ENCODE data around the gene AQP9. TPM values are rescaled to one million over a fixed set of nuclear protein-coding genes. Genes with fewer than 3 reads are reported as not detected.
"Not testable (repeated sequence)": the region's sequence is repeated elsewhere in the genome, so short reads cannot be mapped to it uniquely, and the experiment has no call there.

Gene AQP9
- total RNA-seq, 1 experiment from 2014 or later = not detected

DNA sequence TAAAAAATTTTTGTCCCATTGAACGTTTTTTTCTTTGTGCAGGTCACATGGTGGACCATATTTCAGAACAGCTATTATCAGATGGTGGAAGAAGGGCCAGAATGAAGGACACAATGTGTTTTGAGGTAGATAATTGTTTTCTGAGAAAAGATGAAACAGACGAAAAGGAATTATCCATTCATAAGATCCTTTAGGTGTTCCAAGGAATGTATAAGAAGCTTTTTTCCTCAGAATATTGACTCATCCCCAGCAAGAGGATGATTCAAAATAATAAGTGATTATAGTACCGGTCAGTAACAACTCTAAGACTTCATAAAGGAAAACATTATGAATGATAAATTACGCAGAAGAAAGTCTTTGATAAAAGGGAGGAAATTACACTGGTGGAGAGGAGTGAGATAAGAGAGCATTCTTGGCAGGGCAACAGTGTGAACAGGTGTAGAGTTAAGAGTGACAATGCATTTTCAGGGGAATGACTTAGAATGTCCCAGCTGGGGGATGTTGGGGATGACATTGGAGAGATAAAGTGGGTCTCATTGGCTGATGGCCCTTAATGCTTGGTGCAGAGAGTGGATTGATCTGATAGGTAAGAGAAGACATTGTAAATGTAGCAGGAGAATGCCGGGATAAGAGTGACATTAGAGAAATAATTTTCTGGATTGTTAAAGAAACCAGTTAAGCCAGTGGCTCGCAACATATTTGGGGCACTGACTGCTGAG is 27.0 kb upstream of the AQP9 start:
- Histone ChIP-seq H3K4me1 (ENCODE audit: control insufficient read depth, insufficient read depth, low read length) (no peaks in the 10 kb centered on the region), H3K27me3 (ENCODE audit: control insufficient read depth, insufficient read depth, low read length) (no peaks in the 10 kb centered on the region), H3K36me3 (ENCODE audit: control insufficient read depth, insufficient read depth, low read length) (no peaks in the 10 kb centered on the region), H3K27ac (ENCODE audit: low read length) (no peak overlapping the region), H3K4me3 (ENCODE audit: low read depth in 2 of 2, low read length in 2 of 2) (no peak overlapping the region), H3K9me3 (ENCODE audit: control insufficient read depth, insufficient read depth, low read depth, low read length) (no peaks in the 10 kb centered on the region)
- TF ChIP-seq TCF7L2 (IDR thresholded peaks at IDR 0.05; ENCODE audit: low read depth, low read length) = no peak
- TF ChIP-seq, protein P1, sequence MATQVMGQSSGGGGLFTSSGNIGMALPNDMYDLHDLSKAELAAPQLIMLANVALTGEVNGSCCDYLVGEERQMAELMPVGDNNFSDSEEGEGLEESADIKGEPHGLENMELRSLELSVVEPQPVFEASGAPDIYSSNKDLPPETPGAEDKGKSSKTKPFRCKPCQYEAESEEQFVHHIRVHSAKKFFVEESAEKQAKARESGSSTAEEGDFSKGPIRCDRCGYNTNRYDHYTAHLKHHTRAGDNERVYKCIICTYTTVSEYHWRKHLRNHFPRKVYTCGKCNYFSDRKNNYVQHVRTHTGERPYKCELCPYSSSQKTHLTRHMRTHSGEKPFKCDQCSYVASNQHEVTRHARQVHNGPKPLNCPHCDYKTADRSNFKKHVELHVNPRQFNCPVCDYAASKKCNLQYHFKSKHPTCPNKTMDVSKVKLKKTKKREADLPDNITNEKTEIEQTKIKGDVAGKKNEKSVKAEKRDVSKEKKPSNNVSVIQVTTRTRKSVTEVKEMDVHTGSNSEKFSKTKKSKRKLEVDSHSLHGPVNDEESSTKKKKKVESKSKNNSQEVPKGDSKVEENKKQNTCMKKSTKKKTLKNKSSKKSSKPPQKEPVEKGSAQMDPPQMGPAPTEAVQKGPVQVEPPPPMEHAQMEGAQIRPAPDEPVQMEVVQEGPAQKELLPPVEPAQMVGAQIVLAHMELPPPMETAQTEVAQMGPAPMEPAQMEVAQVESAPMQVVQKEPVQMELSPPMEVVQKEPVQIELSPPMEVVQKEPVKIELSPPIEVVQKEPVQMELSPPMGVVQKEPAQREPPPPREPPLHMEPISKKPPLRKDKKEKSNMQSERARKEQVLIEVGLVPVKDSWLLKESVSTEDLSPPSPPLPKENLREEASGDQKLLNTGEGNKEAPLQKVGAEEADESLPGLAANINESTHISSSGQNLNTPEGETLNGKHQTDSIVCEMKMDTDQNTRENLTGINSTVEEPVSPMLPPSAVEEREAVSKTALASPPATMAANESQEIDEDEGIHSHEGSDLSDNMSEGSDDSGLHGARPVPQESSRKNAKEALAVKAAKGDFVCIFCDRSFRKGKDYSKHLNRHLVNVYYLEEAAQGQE (IDR thresholded peaks at IDR 0.05; ENCODE audit: insufficient read depth in 1 of 2, low read depth in 2 of 2, low read length in 1 of 2) = no peak
- TF ChIP-seq, protein P2, sequence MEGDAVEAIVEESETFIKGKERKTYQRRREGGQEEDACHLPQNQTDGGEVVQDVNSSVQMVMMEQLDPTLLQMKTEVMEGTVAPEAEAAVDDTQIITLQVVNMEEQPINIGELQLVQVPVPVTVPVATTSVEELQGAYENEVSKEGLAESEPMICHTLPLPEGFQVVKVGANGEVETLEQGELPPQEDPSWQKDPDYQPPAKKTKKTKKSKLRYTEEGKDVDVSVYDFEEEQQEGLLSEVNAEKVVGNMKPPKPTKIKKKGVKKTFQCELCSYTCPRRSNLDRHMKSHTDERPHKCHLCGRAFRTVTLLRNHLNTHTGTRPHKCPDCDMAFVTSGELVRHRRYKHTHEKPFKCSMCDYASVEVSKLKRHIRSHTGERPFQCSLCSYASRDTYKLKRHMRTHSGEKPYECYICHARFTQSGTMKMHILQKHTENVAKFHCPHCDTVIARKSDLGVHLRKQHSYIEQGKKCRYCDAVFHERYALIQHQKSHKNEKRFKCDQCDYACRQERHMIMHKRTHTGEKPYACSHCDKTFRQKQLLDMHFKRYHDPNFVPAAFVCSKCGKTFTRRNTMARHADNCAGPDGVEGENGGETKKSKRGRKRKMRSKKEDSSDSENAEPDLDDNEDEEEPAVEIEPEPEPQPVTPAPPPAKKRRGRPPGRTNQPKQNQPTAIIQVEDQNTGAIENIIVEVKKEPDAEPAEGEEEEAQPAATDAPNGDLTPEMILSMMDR (IDR thresholded peaks at IDR 0.05) = no peak
- no peak for TF ChIP-seq SIN3A (IDR thresholded peaks at IDR 0.05; ENCODE audit: borderline replicate concordance, insufficient read depth, low read depth, low read length)
- no peak for TF ChIP-seq POLR2AphosphoS5 (IDR thresholded peaks at IDR 0.05; ENCODE audit: low read depth, low read length)
- in situ Hi-C loops (cut with HindIII; ENCODE audit: low pct_unique_long_range_greater_than_20kb, low sequenced_read_pairs) = no loop called here
- POLR2A ChIA-PET = no interaction called here
- CTCF ChIA-PET = no interaction called here
- intact Hi-C loops (cut with micrococcal nuclease; ENCODE audit: unreplicated experiment) = no loop called here
- DNase-seq (ENCODE audit: low read depth, low spot score) = no peak
- no TSS peak for BruUV-seq (replicated peaks)
- ATAC-seq = no peak

DNA sequence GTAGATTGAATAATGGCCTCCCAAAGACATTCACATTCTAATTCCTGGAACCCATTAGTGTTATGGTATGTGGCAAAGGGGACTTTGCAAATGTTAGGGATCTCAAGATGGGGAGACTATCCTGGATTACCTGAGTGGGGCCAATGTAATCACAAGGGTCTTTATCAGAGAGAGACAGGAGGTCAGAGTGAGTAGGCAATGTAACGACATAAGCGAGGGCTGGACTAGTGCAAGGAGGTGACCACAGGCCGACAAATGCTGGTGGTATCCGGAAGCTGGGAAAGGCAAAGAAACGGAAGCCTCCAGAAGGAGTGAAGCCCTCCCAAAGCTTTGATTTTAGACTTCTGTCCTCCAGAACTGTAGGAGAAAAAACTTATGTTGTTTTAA is 26.5 kb upstream of the AQP9 start:
- H3K36me3 ChIP-seq (ENCODE audit: control insufficient read depth, insufficient read depth, low read length) = no peaks in the 10 kb centered on the region
- ATAC-seq = no peak
- in situ Hi-C loops (cut with HindIII; ENCODE audit: low pct_unique_long_range_greater_than_20kb, low sequenced_read_pairs) = no loop called here
- no peak overlapping the region for H3K27ac ChIP-seq (ENCODE audit: low read length)
- ChIA-PET POLR2A (no interaction called here), CTCF (no interaction called here)
- no TSS peak for BruUV-seq (replicated peaks)
- no peaks in the 10 kb centered on the region for H3K27me3 ChIP-seq (ENCODE audit: control insufficient read depth, insufficient read depth, low read length)
- intact Hi-C loops (cut with micrococcal nuclease; ENCODE audit: unreplicated experiment) = no loop called here
- TF ChIP-seq, protein P1 (IDR thresholded peaks at IDR 0.05; ENCODE audit: insufficient read depth in 1 of 2, low read depth in 2 of 2, low read length in 1 of 2) = no peak
- TF ChIP-seq SIN3A (IDR thresholded peaks at IDR 0.05; ENCODE audit: borderline replicate concordance, insufficient read depth, low read depth, low read length) = no peak
- TF ChIP-seq, protein P2 (IDR thresholded peaks at IDR 0.05) = no peak
- no peak for TF ChIP-seq TCF7L2 (IDR thresholded peaks at IDR 0.05; ENCODE audit: low read depth, low read length)
- H3K4me1 ChIP-seq (ENCODE audit: control insufficient read depth, insufficient read depth, low read length) = no peaks in the 10 kb centered on the region
- H3K4me3 ChIP-seq (ENCODE audit: low read depth in 2 of 2, low read length in 2 of 2) = no peak overlapping the region
- DNase-seq (ENCODE audit: low read depth, low spot score) = no peak
- H3K9me3 ChIP-seq (ENCODE audit: control insufficient read depth, insufficient read depth, low read depth, low read length) = no peaks in the 10 kb centered on the region

DNA sequence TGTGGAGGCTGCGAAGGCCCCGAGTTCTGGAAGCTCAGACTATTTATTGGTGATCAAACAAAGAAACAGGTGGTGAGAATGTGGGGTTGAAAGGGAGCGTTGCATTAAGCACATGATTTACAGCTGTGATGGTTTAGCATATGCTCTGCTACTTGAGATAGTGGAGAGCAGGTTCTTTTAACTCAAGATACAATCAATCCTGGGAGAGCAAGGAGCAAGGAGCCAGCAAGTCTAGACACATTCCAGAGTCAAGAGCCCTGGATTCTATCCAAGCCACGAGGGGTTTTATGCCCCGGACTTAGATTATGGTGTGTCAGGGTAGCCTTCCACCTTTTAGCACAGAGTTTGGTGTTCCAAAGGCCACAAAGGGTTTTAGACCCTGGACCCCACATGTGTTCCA is 24.8 kb upstream of the AQP9 start:
- BruUV-seq (replicated peaks); H3K36me3 ChIP-seq (ENCODE audit: control insufficient read depth, insufficient read depth, low read length); H3K27ac ChIP-seq (ENCODE audit: low read length); CTCF ChIA-PET; H3K4me3 ChIP-seq (ENCODE audit: low read depth in 2 of 2, low read length in 2 of 2); H3K9me3 ChIP-seq (ENCODE audit: control insufficient read depth, insufficient read depth, low read depth, low read length); in situ Hi-C loops (cut with HindIII; ENCODE audit: low pct_unique_long_range_greater_than_20kb, low sequenced_read_pairs); POLR2A ChIA-PET; ATAC-seq; H3K27me3 ChIP-seq (ENCODE audit: control insufficient read depth, insufficient read depth, low read length); H3K4me1 ChIP-seq (ENCODE audit: control insufficient read depth, insufficient read depth, low read length); intact Hi-C loops (cut with micrococcal nuclease; ENCODE audit: unreplicated experiment); DNase-seq (ENCODE audit: low read depth, low spot score): not testable (repeated sequence)

Data from Panc1 (cell line).